Cardiac septum (tissue), 1 donor: ENCODE results near the gene HAL. TPM values are rescaled to one million over a fixed set of nuclear protein-coding genes. Genes with fewer than 3 reads are reported as not detected.

Experiments used
- DNase-seq: peaks from one replicate; pipeline ENCODE4 v3.0.0-alpha.2; 2020; ENCODE audit warnings: low spot score
- intact Hi-C: fragments of 100-400 bp; cut with DNase I; formaldehyde crosslinking; loops from one replicate; pipeline ENCODE4 v1.14.0; 2022
- total RNA-seq: library from RNA; stranded (reverse); fragmentation: NEBNext Ultra II Directional; extraction: Animal tissue kit (Norgen Biotek cat#: 25700); gene quantifications from one replicate; pipeline ENCODE4 v1.2.1, GENCODE V29; 2021
- donor health status: DM: no; HTN: no; CAD: no.

The HAL gene
- total RNA-seq, 1 donor from 2014 or later = 0.22 TPM

DNA sequence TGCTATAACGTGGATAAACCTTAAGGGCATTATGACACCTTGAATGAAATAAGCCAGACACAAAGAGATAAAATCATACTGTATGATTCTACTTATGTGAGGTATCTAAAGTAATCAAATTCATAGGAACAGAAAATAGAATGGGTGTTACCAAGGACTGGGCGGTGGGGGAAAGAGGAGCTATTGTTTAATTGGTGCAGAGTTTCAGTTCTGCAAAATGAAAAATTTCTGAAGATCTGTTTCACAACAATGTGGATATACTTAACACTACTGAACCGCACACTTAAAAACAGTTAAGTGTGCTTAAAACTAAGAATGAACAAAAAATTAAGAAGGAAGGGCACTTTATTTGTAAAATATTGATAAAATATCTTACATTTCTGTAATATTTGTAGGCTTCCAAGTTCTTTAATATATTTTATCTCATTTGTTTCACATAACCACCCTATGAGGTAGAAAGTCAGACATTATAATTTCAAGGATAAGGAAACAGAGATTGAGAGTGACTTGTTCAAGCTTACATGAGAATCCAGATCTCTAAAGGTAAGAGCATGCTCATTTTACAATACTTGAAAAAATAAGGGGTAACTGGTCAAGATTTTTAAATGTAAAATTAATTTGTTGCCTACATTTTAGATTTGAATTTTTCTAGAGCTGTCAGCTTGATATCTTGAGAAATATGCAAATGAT lies 24.3 kb upstream of the HAL start:
- intact Hi-C loops = no loop called here
- no peak for DNase-seq

DNA sequence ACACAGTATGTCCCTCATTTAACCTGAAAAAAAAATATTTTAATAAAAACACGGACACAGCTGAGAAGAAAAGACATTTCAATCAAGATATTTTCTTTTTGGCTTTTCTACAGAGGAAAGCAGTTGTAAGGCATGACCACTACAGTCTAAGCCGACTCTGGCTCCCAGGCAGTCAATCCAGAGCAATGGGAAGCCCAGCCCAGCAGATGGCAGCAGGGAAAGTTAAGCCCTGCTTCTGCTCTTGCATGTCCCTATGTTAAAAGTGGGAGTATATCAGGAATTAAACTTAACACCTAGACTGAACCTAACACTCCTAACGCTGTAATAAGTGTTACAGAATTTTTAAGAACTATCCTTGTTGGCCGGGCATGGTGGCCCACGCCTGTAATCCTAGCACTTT lies 19.5 kb upstream of the HAL start:
- DNase-seq = no peak
- intact Hi-C loops = no loop called here

DNA sequence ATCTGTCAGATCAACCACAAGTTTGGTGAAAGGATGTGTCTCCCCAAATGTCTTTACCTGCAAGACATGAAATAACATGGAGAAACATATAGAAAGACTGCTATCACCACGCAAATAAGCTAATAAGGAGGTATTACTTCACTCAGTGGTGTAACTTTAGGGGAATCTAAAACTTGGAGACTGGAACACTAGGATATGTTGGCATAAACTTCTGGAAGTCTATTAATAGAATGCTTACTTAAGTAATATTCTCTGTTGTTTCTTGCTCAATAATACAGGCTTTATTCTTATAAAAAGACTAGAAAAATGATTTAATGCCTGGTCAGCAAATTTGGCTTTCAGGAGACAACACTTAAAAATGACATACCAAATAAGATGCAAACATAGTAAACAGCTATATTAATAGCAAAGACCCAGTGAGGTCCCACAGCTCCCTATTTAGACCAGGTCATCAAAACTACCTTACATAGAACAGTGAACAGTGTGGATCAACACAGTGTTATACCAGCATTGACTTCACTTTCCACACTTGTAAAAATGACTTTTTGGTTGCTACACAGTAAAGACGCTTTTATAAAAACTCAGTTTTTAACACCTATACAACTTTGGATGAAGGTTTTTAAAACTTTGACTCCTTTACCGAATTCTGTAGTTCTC lies 18.9 kb upstream of the HAL start:
- DNase-seq = no peak

DNA sequence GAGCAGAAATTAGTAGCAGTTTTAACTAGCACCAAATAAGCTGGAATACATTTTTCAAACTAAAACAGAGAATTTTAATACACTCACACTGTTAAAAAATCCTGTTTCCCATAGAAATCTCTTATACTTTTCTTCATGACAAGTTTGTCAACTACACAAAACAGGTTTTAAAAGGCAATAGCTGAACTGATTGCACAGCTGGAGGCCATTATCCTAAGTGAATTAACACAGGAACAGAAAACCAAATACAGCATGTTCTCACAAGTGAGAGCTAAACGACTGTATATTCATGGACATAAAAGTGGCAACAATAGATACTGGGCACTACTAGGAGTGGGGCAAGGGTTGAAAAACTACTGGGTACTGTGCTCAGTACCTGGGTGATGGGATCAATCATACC lies 11.6 kb upstream of the HAL start:
- no peak for DNase-seq
- intact Hi-C loops = no loop called here

More for the DNA sequence above, 18.9 kb upstream of the HAL start:
- intact Hi-C loops = no loop called here

DNA sequence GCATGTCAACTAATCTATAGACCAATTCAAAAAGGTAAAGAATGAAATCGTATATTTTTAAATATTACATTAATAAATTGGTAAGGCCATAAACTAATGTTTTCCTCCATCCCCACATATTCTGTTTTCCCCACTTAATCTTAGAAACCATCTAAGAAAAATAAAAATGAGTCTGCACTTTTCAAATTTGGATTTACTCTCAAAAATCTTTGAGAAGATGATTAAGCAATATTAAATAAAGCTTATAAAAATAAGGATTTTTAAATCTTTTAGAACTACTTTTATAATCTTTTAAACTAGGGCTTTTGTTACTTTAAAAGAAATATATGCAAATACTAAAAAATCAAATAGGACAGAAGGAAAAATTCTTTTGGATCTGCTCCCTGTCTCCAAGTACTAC lies 10.6 kb upstream of the HAL start:
- no peak for DNase-seq
- intact Hi-C loops = no loop called here

DNA sequence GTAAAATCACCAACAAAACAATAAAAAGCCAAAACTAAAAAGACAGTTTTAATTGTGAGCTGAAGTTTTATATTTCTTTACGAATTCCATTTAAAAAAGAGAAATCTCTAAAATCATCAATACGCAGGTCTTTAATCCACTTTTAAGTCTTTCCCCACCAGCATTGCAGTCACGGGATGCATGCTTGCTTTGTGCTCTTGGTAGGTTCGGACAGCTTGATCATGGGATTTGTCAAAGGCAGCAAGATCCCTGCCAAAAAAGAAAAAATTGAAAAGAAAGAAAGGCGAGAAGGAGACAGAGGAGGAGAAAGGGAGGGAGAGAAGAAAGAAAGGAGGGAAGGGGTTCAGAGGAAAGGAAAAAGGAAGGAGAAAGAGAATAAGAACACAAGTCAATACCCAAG lies 4.7 kb upstream of the HAL start:
- DNase-seq = no peak
- intact Hi-C loops = no loop called here

DNA sequence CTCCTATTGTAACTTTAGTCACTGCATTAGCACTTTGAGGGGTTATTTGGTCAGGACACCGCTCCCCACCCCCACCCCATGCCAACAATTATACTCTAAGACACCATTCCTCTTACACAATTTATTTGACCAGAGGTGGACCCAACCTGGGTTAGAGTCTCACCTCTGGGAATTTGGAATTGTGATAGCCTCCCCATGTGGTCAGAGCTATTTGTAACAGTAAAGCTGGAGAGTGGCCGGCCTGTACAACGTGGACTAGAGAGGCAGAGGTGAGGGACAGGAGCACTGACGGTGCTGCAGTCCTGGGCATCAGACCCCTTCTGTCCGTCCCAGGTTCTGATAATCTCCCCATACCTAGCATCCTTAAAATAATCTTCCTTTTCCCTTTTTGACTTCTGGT lies 3.3 kb upstream of the HAL start:
- DNase-seq = no peak
- intact Hi-C loops = loop anchor here (2.0 to 10.0 kb wide), 2 partner anchors 81 to 175 kb away; no protein-coding TSS in a partner anchor

DNA sequence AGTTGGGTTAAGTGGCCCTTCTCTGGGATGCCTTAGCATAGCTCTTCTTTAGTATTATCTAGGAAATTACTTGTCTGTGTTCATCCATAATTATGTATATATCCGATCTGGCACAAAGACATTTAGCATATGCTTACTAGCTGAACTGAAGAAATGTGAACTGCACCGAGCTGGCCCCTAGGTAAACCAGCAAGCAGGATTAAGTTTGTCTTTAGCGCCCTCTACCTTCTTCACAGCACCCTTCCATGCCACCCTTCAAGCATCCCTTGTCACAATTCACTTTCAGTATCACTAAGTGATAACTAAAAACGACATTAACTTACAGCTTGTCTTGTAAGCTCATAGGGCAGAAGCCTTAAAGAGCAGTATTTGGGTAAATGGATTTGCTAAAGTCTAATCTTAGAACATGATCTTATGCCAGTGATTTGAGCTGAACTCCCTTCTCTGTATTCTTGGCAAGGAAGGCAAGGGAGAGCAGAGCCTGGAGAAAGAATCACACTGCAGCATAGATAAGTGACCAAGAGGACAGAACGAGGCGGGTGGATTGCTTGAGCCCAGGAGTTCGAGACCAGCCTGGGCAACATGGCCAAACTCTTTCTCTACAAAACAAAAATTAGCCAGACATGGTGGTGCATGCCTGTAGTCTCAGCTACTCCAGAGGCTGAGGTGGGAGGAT lies 2.6 kb upstream of the HAL start:
- DNase-seq = no peak
- intact Hi-C loops = loop anchor here (2.0 to 10.0 kb wide), 2 partner anchors 80 to 174 kb away; no protein-coding TSS in a partner anchor

DNA sequence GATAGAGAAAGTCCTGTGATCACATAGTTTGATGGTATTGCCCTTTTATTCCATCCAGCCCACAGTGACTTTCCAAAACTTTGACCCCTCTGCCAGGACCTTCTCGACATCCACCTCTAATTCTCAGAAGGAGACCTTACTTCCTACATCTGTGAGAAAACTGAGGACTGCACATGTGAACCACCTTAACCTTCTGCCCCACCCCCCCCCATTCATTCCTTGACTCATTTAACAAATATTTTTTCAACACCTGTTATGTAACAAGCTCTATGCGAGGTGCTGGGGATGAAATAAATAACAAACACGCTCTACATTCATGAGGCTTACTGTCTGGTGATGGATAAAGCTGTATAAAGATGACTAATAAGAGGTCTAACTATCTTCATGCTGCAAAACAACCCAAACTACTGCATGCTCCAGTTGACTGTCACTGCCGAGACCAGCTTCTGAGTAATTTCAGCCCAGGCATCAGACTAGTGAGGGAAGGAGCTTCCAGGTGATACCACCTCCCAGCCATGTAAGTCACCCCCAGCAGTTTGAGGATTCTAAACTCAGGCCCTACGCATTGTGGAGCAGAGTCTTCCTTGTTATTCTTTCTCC lies 1.9 kb upstream of the HAL start:
- intact Hi-C loops = loop anchor here (2.0 to 10.0 kb wide), 2 partner anchors 79 to 173 kb away; no protein-coding TSS in a partner anchor

DNA sequence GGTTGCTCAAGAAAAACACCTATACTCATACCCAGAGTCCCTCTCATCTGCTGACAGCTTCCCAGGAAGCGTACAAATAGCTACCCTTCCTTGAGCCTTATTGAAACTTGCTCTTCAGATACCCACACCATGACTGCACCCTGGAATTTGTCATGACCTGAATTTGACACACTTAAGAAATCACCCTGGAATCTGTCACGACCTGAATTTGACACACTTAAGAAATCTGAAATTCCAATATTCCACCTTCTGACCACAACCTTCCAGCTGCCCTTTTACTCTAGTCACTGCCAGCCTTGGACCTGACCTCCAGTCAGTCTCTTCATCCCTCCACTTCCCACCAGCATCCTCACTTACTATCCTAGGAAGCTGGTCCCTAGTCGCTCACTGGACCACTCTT lies 1.1 kb upstream of the HAL start:
- DNase-seq = no peak
- intact Hi-C loops = loop anchor here (10.0 kb wide), 1 partner anchor 172 kb away; no protein-coding TSS in a partner anchor

More for the DNA sequence above, 1.9 kb upstream of the HAL start:
- no peak for DNase-seq

DNA sequence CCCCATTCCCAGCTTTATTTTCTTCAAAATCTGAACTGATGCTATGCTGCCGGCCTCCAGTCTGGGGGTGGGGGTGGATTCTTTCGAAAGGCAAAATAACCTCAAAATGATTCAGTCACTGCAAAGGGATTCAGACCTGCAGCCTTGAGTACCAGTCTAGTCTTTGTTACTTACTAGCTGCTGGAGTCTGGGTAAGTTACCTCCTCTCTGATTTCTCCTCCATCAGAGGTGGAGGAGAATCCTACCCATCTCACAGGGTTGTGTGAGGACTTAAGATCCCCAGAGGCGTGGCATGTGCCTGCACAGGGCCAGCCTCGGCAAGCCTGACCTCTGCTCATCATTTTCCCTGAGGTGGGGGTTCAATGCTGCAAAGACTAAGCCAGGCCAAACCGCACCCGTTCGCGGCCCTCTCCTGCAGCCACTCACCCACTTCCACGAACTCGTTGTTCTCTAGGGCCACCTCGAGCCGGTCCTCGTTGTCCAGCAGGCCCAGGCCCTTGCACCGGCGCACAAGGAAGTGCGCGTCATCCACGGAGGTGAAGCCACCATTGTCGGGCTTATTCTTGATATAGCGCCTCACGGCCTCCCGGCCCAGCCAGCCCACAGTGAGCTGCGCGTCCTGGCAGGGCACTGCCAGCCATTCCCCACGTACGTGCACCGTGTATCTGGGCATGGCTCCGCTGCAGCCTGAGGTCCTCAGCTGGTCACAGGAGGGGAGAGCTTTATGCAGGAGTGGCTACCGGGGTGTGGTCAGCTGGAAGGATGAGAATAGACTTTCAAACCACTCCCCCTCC lies 709 bp downstream of the HAL start:
- no peak for DNase-seq
- intact Hi-C loops = loop anchor here (10.0 kb wide), 1 partner anchor 171 kb away; no protein-coding TSS in a partner anchor

DNA sequence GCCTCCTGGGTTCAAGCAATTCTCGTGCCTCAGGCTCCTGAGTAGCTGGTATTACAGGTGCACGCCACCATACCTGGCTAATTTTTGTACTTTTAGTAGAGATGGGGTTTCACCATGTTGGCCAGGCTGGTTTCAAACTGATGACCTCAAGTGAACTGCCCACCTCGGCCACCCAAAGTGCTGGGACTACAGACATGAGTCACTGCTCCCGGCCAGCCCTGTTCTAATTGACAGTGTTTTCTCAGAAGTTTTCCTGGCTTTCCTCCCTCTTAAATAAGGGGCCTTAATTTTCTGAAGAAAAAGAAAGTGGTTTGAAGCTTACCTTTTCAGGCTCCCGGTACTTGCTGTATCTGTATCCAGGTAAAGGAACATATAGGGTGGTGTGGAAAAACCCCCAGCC lies 1.7 kb downstream of the HAL start:
- intact Hi-C loops = loop anchor here (10.0 kb wide), 1 partner anchor 170 kb away; no protein-coding TSS in a partner anchor
- no peak for DNase-seq

DNA sequence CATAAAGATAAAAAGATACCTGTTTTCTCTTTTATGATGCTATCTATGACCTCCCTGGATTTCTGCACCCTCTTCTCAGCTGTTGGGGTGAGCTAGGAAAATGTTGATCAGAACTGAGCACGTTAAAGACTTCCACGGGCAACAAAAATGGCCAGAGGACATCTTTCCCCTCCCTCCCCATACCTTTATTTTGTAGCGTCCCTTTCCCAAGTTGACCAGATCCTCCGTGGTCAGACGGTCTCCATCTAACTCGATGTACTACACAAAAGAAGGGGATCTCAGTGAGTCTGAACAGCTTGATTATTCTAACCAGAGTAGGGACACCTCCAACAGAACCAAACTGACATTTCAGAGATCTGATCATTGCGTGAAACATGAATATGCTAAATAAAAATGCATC lies 2.2 kb downstream of the HAL start:
- no peak for DNase-seq
- intact Hi-C loops = loop anchor here (10.0 kb wide), 1 partner anchor 169 kb away; no protein-coding TSS in a partner anchor

DNA sequence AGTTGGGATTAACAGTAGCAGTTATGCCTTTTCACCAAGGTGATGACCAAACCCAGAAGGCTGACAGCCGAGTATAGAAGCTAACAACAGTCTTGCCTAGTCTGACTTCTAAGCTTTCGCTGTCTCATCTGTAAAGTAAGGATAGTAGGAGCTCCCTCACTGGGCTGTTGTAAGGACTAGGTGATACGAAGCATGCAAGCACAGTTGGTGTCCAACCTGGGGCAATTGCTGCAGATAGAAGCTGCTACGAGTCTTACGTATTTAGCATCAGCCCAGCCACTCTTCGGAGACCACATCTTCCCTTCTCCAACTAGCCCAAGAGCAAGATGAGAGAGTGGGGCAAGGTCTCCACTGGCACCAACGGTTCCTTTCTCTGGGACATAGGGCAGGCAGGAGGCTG lies 6.0 kb downstream of the HAL start:
- DNase-seq = no peak
- intact Hi-C loops = loop anchor here (10.0 kb wide), 1 partner anchor 165 kb away; no protein-coding TSS in a partner anchor

DNA sequence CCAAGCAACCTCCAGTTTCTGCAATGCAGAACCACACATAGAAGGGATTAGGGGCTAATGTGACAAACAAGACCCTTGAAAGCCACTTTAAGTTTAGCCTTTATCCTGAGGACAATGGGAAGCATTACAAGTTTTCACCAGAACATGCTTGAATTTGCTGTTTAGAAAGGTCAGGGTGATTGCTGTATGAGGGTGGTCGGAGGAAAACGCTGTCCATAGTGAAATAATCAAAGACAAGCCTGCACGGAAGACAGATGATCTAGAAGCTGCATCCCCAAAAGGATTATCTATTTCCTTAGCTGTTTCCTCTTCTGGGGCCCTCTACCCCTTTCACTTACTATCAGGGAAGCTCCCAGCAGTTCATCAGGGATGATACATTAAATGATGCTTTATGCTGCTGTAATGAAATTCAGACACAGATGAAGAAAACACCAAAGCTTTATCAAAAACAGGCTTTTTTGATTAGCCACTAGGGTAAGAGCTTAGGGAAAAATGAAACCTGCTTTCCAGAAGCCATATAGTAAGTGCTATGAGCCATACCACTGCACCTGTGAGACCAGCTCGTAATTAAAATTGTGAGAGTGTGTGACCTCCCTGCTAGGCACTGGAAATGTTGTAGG lies 6.5 kb downstream of the HAL start:
- DNase-seq = no peak
- intact Hi-C loops = loop anchor here (10.0 kb wide), 1 partner anchor 165 kb away; no protein-coding TSS in a partner anchor

DNA sequence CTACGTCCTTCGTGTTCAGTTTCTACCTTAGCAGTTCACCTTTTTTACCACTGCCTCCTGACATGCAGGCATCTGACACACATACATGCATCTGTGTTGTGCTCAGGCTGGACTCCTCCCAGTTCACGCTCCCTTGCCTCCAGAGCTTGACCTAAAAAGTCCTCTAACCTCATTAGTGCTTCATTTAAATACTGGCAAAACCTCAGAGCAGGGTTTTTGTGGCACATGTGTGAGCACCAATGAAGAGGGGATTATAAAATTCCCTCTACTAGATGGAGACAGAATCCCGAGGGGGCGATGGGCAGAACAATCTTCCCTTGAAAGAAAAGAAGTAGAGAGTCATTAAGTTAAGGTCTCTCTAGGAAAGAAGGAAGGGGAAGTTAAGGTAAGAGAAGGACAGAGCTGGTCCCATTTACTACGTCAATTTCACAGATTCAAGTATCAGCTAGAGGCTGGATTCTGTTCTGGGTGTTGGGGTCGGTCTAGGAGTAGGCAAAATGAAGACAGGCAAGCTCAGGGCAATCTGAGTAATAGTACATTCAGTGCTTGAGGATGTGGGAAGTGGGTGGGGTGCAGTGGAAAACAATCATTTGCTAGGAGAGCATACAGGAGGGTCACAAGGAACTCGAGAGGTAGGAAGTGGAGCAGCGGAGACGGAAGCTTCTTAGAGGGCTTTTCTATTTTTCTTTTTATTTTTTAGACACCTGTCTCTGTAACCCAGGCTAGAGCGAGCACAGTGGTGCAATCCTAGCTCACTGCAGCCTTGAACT lies 7.5 kb downstream of the HAL start:
- DNase-seq = no peak
- intact Hi-C loops = no loop called here

DNA sequence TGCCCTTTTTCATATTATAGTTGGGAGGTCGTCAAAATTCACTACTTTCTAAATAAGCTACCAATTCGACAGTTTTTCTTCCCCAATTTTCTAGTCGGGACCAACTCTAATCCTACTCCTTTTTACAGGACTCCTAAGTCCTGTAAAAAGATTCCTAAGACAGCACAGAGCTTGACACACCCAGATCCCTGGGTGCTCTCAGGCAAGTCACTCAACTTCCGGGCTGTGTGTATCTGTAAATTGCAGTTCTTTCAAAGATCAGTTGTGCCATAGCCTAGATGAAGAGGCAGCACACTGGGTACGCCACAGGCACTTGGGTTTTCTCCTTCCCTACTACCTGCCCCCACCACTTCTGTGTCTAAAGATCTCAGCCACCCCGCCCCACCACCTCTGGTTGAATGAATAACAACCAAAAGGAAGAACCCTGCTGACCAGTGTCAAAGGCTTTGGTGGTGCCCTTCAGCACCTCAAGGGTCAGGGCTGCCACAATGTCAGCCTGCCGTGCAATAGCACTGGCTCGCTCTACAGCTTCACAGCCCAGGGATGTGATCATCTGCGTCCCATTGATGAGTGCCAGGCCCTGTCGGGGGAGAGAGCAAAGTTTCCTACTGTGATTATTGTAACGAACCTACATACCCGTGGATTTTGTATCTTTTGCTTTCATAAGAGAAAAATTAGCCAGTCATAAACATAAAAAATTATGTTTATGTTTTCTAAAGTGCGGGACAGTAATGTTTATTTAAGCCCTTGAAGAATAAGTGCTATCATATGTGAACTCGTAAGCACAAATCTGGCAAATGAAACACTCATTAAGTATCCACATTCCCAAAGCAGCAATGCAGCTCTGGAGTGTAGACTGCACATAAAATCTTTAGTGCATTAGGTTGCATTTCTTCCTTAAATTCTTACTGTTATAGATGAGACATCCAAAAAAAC lies 9.2 kb downstream of the HAL start:
- intact Hi-C loops = no loop called here
- no peak for DNase-seq
